NCI-H748 (cell line): ENCODE measurements around the gene MTA3.
"Not testable (repeated sequence)": the region's sequence is repeated elsewhere in the genome, so short reads cannot be mapped to it uniquely, and the experiment has no call there.

Experiments
- DNase-seq: peaks from one replicate; lab custom pipeline; 2025; ENCODE audit not compliant: unreplicated experiment; lab: John Stamatoyannopoulos, UW

MTA3 gene

DNA sequence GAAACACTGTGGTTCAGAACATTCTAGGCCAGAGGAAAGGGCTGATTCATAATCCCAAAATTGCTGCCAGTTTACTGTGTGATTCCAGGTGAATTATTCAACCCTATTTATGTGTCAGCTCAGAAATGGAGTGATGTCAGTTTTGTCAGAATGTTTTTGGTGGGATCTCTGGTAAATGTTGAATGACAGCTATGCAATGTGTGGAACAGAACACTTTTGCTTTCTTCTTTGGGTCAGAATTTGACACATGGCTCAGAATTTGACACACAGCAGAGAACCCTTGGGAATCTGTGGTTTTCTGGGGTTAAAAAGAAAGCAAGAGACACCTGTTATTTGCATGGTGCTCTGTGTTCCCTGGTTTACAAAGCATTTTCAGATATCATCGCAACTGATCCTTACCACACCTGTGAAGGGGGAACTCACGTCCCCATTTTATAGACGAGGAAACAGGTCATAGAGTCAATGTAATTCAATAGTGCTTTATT lies 1.6 kb upstream of the MTA3 start:
- DNase-seq = no peak

DNA sequence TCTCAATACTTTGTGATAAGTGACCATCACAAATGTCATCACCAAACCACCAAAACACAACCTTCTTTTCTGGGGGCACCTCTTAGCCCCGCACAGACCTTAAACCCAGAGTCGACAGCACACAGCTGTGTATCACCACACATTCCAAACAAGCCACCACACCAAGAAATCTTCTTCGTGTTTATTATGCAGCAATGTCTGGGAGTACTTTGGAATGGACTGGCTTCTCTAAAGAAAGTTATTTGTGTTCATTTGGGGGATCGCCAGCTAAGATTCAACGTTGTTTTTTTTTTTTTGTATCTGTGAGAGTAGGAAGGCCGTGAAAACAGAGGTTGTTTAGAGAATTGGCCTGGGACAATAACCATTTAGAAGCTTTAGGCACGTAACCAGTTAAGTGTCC lies 1.1 kb upstream of the MTA3 start:
- DNase-seq = no peak

DNA sequence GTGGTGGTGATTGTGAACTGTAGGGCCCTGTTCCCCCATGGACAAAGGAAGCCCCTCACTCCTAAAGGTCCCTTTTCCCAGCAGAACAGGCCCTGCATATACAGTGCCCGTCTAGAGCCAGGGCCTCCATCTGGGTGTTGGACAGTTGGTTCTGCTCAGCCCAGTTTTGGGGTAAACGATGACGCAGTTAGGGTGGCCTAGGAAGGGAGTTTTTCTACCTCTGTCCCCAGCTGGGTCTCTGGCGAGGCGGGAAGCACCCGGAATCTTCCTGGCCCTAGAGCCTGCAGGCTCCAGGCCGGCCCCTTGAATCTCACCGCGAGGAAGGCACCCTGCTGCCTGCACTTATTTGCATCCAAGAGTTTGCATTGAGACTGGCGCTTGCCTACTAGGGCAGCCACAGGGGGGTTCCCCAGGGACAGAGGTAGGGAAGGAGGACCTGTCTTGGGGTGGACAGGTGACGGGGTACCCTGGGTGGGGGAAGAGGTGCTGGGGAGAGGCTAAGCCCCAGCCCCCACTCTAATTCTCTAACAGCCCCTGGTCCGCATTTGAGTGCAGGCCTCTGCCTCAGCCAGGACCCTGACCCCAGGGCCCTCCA lies 529 bp upstream of the MTA3 start:
- peak; percentile 40 for DNase-seq

DNA sequence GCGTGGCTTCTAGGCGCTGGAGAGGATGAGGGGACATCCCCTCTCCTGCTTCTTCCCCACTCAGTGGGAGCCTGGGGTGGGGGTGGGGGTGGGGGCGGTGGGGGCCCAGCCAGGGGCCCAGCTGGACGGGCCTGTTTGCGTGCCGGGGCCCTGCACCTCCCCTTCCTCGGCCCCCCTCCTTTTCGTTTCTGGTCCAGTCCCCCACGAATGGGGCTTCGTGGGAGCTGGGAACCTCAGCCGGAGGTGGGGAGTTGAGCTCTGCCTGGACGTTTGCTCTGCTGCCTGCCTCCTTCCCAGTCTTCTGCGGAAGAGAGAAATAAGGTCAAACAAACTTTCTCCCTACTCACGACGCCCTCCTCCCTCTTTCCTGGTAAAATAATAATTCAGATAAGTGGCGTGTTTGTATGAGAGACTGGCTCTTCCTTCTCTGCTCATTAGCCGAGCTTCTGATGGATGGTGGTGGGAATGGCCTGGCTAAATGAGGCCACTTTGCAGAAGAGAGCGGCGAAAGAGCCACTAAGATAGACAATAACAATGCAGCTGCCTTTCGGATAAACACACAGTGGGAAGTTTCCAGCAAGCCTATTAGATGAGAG lies 782 bp downstream of the MTA3 start:
- DNase-seq = peak; percentile 65

DNA sequence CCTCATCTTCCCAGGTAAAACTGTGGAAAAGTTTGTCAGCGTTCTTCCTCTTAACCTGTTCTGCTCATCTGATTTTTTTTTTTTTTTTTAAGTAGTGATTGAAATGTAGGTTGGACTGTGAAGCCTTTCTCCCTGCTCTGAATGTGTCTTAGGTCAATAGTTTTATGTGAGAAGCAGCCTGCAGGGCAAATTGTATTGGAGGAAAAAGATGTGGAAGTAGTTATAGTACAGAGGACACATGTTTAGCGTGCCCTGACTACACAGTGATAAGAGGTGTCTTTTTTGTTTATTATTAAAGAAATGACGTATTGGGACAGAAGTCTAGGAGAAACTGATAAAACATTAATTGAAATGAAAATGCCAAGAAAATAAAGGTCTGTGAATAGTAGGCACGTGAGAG lies 1.5 kb downstream of the MTA3 start:
- DNase-seq = no peak

DNA sequence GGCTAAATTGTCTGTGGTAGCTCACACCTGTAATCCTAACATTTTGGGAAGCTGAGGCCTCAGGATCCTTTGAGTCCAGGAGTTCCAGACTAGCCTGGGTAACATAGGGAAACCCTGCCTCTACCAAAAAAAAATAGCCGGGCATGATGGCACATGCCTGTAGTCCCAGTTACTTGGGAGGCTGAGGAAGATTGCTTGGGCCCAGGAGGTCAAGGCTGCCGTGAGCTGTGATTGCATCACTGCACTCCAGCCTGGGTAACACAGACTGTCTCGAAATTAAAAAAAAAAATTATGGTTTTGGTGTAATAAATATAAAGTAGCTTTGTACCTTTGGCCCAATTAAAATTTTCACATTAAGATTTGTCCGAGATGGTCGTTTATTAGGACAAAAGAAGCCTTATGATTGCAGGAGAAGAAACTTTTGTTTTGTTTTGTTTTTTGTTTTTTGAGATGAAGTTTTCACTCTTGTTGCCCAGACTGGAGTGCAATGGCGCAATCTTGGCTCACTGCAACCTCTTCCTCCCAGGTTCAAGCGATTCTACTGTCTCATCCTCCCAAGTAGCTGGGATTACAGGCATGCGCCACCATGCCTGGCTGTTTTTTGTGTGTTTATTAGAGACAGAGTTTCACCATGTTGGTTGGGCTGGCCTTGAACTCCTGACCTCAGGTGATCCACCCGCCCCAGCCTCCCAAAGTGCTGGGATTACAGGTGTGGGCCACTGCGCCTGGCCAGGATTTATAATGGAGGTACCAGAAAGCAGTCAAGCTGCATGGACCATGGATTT lies 4.1 kb downstream of the MTA3 start:
- no peak for DNase-seq

DNA sequence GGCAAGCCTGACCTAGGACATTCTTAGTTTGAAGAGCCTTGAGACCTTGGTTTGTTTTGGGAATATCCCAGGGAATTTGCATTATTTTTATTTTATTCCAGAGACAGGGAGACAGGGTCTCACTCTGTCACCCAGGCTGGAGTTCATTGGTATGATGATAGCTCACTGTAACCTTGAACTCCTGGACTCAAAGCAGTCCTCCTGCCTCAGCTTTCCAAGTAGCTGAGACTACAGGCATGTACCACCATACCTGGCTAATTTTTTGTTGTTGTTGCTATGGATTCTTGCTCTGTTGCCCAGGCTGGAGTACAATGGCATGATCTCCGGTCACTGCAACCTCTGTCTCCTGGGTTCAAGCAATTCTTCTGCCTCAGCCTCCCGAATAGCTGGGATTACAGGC lies 4.8 kb downstream of the MTA3 start:
- no peak for DNase-seq

DNA sequence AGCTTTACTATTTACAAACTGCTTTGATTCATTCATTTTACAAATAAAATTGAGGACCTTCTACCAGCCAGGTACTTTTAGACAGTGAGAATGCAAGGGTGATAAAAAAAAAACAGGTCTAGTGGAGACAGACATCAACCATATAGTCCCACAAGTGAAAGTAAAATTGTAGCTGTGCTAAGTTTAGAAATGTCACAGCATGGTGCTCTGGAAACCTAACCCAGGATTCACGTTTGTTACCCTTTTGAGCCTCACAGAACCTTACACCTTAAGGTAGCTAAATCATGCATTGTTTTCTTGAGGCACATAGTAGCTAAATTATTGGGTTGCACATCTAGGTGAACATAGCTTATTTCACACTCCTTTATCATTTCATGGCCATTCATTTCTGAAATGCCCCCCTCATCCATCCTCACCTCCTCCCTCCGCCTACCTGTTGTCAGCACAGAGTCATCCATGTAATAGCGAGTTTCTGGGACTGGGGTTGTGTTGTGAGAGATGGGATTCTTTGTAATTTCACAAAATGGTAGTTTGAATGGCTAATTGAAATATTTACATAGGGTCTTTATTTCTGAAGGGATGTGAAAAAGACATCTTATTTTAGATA lies 7.1 kb downstream of the MTA3 start:
- DNase-seq = no peak

DNA sequence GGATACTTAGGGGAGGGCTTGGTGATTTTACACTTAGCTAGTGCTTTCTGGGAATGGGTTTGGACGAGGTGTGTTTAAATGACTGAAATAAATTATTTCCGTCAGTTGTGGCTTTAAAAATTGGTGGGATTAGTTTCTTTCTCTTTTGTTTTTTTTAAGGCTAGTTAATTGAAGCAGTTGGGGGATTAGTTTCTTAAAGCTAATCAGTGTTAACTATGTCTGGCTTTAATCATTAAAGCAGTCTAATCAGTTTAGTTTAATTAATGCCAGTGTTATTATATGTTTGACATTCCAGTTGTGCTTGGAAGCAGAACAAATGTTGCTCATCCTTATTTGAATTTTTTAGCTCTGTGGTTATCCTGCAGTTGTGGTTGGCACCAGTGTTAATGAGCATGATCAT lies 10.2 kb downstream of the MTA3 start:
- DNase-seq = no peak

DNA sequence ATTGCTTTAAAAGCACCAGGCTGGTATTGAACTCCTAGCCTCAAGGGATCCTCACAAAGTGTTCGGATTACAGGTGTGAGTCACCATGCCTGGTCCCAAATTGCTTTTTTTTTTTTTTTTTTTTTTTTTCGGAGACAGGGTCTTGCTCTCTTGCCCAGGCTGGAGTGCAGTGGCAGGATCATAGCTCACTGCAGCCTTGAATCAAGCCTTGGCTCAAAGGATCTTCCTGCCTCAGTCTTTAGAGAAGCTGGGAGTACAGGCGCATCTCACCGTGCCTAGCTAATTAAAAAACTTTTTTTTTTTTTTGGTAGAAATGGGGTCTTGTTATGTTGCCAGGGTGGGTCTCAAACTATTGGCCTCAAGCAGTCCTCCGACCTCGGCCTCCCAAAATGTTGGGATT lies 12.8 kb downstream of the MTA3 start:
- DNase-seq = no peak

DNA sequence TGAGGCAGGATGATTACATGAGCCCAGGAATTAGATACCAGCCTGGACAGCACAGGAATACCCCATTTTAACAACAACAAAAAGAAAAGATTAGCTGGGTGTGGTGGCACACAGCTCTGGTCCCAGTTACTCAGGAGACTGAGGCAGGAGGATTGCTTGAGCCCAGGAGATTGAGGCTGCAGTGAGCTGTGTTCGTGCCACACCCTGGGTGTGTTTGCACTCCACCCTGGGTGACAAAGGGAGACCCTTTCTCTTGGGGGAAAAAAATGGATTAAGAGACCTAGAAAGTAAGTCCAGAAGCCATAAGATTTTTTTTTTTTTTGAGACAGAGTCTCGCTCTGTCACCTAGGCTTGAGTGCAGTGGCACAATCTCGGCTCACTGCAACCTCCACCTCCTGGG lies 16.2 kb downstream of the MTA3 start:
- DNase-seq = not testable (repeated sequence)

DNA sequence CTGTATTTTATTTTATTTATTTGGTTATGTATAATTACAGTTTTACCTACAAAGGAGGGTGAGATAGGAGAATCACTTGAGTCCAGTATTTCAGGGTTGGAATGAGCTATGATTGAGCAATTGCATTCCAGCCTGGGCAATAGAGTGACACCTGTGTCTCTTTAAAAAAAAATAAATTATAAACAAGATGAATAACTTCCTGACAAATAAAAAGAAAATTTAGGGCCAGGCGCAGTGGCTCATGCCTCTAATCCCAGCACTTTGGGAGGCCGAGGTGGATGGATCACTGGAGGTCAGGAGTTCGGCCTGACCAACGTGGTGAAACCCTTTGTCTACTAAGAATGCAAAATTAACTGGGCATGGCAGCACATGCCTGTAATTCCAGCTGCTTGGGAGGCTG lies 17.3 kb downstream of the MTA3 start:
- no peak for DNase-seq

DNA sequence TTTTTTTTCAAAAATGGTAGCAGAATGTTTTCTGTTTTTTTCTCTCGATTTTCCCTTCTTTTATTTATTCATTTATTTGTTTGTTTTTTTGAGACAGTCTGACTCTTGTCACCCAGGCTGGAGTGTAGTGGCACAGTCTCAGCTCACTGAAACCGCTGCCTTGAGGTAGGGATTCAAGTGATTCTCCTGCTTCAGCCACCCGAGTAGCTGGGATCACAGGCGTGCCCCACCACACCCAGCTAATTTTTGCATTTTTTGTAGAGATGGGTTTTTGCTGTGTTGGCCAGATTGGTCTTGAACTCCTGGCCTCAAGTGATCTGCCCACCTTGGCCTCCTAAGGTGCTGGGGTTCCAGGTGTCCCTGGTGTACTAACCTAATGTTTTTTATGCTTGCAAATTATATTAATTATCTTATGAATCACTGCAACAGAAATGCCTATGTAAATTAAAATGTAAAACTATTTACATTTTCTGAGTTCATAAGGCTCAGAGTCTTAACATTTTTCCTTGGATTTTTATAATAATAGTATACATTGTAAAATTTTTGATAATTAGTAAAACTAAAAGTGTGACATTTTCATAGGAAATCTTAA lies 19.2 kb downstream of the MTA3 start:
- no peak for DNase-seq

DNA sequence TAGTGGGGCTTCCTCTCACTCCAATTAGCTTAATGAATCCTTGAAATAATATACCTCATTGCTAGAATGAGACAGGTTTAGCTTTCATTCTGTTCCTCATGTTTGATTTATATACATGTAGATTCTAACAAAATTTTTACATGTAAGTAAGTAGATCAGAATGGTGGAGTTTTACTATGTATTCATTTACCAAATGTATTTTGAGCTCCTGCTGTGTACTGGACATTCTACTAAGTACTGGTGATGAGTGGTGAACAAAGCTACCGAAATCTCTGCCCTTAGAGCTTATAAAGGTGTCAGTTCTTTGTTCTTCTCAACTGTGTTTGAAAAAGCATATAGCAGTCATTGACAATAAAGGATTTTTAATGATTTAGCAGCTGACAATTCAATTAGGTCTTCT lies 19.7 kb downstream of the MTA3 start:
- DNase-seq = no peak

DNA sequence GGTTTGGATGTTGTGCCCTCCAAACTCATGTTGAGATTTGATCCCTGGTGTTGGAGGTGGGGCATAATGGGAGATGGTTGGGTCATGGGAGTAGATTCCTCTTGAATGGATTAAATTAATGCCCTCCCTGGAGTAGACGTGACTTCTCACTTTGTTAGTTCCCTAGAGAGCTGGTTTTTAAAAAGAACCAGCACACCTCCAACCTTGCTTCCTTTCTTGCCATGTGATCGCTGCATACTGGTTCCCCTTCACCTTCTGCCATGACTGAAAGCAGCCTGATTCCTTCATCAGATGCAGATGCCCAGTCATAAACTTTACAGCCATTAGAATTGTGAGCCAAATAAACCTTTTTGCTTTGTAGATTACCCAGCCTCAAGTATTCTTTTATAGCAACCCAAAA lies 21.7 kb downstream of the MTA3 start:
- no peak for DNase-seq

DNA sequence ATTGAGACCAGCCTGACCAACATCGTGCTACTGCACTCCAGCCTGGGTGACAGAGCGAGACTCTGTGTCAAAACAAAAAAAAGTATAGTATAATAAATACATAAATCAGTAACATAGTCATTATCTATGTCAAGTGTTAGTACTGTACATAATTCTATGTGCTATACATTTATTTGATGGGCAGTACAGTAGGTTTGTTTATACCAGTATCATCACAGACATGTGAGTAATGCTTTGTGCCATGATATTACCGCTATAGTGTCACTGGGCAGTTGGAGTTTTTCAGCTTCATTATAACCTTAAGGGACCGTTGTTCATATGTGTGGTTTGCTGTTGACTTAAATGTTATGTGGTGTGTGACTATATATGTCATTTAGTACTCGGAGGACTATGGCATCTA lies 24.9 kb downstream of the MTA3 start:
- DNase-seq = no peak

DNA sequence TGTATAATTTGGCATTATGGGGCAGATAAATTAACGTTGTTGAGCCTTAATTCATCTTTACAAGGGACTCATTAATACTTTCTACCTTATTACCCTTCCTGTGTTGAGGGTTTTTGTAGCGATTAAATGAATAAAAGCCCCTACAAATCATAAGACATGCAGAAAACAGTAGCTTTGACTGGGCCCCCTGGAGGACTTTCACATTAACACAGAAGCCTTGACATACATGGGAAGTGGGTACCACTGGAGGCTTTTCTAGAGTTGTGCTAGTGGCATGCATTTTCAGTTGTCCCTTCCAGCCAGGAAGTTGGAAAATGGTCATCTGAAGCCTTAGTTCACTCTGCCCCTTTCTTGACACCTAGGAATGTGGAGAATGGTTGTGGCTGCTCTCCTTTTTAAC lies 30.2 kb downstream of the MTA3 start:
- DNase-seq = no peak

DNA sequence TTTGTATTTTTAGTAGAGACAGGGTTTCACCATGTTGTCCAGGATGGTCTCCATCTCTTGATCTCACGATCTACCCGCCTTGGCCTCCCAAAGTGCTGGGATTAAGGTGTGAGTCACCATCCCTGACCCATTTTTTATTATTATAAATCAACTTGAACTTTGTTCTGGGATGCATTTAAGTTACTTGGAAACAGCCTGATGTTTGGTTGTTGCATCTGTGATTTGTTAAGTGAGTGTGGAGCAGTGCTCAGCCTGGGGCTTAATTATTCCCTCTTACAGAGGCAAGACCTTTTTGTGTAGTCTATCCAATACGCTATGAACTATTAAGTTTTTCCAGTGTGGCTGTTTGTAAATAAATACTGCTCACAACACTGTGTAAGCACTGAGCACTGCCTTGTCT lies 32.6 kb downstream of the MTA3 start:
- no peak for DNase-seq

DNA sequence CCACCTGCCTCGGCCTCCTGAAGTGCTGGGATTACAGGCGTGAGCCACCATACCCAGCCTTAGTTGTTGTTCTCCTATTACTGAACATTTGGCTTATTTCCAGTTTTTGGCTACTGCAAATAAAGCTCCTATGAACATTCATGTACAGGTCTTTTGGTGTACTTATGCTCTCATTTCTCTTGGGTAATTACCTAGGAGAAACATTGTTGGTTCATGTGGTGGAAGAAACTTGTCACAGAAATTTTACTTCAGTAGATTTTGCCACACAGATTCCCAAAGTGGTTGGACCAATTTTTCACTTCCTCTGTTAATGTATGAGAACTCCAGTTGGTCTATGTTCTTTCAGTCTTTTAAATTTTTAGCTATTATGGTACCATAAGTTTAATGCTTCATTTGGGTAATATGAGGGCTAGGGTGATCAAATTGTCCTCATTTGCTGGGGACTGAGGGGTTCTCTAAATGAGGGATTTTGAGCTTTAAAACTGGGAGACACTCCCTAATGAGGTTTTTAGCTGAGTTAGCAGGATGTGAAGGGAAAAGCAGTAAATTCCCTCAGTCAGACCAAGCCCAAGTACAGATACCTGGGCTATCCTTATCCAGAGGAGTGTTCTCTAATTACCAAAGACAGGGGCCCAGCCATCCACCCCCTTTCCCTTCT lies 33.9 kb downstream of the MTA3 start:
- DNase-seq = peak; percentile 71

DNA sequence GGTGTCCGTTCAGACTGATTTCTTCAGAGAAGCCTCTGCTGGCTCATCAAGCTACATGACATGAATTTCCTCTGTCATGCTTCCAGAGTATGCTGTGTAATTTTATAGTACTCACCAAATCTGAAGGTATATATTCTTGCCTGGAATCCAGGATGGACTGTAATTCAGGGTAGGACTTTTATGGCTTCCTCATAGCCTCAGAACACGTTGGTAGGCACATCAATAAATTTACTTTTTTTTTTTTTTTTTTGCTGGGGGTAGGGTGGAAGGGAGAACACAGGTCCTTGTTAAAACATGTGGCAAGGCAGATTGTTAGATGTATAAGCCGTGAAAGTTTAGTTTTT lies 34.4 kb downstream of the MTA3 start:
- DNase-seq = no peak

DNA sequence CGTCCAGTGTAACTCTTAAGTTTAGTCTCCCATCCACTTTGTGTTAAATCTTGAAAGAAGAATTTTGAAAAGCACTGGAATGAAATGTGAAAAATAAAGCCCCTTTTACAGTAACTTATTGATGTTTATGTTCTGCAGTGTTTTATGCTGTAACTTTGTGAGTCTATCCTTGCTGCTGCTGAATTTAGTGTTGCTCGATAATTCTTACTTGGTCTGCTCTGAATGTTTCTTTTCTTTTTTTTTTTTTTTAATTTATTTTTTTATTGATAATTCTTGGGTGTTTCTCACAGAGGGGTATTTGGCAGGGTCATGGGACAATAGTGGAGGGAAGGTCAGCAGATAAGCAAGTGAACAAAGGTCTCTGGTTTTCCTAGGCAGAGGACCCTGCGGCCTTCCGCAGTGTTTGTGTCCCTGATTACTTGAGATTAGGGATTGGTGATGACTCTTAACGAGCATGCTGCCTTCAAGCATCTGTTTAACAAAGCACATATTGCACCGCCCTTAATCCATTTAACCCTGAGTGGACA lies 36.0 kb downstream of the MTA3 start:
- not testable (repeated sequence) for DNase-seq
